Umbilical cord (tissue), 2 donors: Measurements from ENCODE around the gene GGA2. TPM values are rescaled to one million over a fixed set of nuclear protein-coding genes. Genes with fewer than 3 reads are reported as not detected.
"Not testable (repeated sequence)": the region's sequence is repeated elsewhere in the genome, so short reads cannot be mapped to it uniquely, and the experiment has no call there.

Source experiments
- DNase-seq: peaks from one replicate; pipeline ENCODE4 v3.0.0-alpha.2; 2015; ENCODE audit warnings: low spot score
- total RNA-seq: library from RNA; depleted of rRNA; stranded (reverse); fragments of >200 nt; gene quantifications from one replicate; pipeline ENCODE4 v1.2.3, GENCODE V29; 2014; ENCODE audit warnings: low replicate concordance; ENCODE audit not compliant: insufficient read depth

GGA2 gene, protein sequence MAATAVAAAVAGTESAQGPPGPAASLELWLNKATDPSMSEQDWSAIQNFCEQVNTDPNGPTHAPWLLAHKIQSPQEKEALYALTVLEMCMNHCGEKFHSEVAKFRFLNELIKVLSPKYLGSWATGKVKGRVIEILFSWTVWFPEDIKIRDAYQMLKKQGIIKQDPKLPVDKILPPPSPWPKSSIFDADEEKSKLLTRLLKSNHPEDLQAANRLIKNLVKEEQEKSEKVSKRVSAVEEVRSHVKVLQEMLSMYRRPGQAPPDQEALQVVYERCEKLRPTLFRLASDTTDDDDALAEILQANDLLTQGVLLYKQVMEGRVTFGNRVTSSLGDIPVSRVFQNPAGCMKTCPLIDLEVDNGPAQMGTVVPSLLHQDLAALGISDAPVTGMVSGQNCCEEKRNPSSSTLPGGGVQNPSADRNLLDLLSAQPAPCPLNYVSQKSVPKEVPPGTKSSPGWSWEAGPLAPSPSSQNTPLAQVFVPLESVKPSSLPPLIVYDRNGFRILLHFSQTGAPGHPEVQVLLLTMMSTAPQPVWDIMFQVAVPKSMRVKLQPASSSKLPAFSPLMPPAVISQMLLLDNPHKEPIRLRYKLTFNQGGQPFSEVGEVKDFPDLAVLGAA
- 44.3 TPM for total RNA-seq

DNA sequence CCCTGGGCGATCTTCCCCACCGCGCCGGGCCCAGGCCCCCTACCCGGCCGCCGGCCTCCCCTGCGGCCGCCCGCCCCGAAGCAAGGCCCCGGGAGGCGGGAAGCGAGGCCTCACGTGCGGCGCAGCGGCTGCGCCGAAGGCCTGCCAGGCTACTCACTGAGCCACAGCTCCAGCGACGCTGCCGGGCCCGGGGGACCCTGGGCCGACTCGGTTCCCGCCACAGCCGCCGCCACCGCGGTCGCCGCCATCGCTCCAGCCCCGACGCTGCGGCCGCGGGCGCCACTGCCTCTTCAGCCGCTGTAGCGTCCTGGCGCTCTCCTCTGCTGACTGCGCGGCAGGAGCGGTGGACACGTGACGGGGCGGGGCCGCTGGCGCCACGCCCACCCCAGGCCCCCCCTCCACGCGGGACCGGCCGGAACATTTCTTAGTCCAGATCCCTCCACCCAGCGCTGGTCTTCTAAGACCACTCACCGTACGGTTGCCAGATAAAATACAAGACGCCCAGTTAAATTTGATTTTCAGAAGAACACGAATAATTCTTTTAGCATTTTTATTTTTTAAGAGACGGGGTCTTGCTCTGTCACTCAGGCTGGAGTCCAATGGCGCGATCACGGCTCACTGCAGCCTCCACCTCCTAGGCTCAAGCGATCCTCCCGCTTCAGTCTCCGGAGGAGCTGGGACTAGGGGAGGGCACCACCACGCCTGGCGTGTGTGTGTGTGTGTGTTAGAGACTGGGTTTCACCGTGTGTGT lies at the start of gene GGA2:
GGA2 (minus strand) TSS at position 331 of the 751 bp plus-strand sequence; CDS start at position 248, 83 bp downstream.
- peak; percentile 83 for DNase-seq

DNA sequence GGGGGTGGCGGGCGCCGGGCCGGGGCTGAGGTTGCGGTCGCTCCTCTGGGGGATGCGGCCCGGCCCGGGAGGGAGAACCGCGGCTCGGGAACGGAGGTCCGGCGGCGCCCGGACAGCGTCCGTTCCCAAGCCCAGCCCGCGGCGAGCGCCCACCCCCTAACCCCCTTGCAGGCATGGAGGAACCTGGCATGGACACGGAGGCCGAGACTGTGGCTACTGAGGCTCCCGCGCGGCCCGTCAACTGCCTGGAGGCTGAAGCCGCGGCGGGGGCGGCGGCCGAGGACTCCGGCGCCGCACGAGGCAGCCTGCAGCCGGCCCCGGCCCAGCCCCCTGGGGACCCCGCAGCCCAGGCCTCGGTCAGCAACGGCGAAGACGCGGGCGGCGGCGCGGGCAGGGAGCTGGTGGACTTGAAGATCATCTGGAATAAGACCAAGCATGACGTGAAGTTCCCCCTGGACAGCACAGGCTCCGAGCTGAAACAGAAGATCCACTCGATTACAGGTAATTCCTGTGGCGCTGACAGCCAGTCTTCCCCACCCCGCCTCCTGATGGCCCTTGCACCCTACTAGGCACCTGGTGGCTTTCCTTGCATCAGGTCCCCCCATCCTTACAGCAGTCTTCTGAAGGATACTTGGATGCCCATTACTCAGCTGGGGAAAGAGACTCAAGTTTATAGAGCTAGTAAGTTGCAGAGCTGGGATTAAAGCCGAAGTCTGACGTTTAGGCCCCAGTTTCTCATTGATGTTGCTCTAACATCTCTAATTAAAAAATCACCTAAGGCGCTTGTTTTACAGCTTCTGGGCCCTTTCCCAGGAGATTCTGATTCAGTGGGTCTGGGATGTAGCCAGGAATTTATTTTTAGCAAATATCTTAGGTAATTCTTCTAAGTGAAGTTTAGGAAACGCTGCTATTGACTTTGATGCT lies 47.7 kb upstream of the GGA2 start:
- DNase-seq, result peak; percentile 42

DNA sequence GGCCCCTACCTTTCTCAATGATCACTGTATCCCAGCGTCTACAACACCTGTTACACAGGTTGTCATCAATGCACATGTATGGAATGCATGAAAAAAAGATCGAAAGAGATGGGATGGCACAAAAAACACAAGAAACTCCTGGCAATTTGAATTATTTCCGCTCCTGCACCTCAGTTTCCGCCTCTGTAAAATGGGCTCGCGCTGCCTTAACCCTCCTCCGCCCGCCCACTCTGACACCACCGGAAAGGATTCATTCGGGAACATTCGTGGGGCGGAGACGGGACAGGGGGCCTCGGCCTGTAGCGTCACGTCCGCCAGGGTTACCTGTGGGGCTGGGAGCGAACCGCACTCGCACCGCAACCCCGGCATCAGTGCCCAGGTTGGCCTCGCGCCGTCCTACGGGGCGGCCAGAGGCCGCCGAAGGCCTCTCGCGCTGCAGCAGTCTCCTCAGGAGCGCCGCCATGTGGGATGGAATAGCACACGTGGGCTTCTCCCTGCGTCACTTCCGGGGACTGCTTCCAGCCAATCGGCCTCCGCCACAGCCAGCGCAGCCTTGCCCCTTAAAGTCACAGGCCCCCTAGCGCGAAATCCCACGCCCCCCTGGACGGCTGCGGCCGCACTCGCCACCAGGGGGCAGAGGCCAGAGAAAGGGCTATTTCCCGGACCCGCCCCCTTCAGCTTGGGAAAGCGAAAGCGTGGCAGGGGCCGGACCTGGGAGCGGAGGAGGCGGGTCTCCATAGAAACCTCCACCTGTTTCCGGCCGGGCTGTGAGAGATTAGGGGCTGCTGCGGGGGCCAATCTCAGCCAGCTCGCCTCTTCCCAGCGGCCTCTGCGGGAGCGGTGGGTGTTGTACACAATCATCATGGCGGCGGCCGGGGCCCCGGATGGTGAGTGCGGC lies 46.8 kb upstream of the GGA2 start, which contains the start of the genes EARS2 and UBFD1:
EARS2 (minus strand) TSS at position 470 of the 898 bp plus-strand sequence; CDS start at position 463, 7 bp downstream.
UBFD1 (plus strand) TSS at position 847 of the 898 bp plus-strand sequence; CDS start at position 863, 16 bp downstream.
- DNase-seq, result peak; percentile 99

DNA sequence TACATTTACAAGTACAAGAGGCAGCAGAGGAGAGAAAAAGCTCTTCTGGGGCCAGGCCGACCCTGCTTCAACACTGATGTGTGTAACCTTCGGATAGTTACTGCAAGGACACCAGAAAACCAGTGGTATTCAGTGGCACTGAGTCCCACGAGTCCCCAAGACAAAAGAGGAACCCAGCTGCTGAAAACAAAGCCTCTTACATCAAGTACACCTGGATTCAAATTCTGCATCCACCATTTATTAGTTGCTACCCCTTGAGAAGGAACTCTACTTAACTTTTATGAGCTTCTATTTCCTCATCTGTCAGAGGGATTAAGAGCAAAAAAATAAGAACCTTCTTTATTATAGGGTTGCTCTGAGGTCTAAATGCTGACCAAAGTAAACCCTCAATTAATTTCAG lies 44.2 kb upstream of the GGA2 start:
- no peak for DNase-seq

DNA sequence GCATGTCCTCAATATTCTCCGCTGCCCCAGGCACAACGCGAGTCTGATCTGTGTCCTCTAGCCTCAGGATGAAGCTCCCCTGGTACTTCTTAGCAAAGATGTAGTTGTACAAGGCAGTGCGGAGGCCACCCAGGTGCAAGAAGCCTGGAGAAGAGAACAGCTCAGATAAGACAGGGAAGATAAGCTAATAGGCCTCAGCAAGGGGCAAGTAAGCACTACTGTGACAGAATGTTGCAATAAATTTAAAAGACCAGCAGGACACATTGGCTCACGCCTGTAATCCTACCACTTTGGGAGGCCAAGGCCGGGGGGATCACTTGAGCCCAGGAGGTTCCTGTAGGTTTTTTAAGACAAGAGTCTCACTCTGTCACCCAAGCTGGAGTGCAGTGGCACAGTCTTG lies 41.9 kb upstream of the GGA2 start:
- DNase-seq, result no peak

DNA sequence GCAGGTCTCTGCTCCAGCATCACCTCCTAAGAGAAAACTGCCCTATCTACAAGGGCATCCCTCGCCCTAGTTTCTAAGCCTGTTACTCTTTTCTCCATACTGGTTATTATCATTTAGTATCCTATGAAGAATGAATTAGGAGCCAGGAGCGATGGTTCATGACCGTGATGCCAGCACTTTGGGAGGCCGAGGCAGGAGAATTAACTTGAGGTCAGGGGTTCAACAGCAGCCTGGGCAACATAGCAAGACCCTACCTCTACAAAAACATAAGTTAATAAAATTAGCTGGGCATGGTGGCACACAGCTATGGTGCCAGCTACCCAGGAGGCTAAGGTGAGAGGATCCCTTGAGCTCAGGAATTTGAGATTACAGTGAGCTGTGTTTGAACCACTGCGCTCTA lies 39.6 kb upstream of the GGA2 start:
- DNase-seq, result no peak

DNA sequence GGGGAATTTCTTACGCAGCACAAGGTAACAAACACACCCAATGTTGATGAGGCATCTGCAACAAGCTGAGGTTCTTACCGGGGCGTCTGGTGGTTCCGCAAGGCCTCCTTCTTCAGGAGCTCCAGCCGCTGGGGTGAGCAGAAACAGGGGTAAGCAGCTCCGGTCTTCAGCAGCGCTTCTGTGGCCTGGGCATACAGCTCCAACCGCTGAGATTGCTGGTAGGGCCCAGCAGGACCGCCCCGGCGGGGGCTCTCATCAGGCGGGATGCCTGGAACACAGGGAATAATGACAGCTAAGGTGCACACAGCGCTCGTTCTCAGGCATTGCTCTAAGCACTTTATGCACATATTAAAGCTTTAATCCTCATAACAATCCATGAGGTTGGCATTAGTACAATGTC lies 34.1 kb upstream of the GGA2 start:
- no peak for DNase-seq

DNA sequence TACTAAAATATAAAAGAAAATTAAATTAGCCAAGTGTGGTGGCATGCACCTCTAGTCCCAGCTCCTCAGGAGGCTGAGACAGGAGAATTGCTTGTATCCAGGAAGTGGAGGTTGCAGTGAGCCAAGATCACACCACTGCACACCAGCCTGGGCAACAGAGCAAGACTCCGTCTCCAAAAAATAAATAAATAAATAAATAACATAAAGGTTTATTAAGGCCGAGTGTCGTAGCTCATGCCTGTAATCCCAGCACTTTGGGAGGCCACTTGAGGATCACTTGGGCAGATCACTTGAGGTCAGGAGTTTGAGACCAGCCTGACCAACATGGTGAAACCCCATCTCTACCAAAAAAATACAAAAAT lies 30.5 kb upstream of the GGA2 start:
- DNase-seq, result not testable (repeated sequence)

DNA sequence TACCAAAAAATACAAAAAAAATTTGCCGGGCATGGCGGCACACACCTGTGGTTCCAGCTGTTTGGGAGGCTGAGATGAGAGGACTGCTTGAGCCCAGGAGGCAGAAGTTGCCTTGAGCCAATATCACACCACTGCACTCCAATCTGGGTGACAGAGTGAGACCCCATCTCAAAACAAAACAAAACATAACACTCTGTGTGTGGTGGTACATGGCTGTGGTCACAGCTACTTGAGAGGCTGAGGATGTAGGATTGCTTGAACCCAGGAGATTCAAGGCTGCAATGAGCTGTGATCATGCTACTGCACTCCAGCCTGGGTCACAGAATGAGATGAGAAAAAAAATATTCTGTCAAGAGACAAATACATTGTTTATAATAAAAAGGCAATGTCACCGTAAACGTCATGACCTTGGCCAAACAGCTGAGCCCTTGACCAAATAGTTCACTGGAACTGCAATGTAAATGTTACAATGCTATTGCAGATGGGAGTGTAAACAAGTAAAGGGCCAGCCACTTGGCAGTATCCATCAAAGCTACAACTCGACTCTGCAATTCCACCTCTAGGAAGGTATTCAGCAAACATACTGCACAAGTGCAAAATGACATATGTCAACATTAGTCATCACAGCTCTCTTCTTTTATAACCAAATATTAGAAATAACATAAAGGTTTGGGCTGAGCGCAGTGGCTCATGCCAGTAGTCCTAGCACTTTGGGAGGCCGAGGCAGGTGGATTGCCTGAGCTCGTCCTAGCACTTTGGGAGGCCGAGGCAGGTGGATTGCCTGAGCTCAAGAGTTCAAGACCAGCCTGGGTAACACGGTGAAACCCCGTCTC lies 29.9 kb upstream of the GGA2 start:
- no peak for DNase-seq

DNA sequence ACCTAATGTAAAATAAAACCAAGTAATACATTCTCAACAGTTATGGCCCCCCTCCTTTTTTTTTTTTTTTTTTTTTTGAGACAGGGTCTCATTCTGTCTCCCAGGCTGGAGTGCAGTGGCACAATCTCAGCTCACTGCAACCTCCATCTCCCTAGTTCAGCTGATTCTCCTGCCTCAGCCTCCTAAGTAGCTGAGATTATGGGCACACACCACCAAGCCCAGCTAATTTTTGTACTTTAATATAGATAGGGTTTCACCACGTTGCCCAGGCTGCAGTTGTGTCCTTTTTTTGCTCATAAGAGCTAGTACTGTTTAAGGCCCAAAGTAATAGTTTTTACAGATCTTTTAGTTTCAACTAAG lies 28.6 kb upstream of the GGA2 start:
- DNase-seq, result no peak

DNA sequence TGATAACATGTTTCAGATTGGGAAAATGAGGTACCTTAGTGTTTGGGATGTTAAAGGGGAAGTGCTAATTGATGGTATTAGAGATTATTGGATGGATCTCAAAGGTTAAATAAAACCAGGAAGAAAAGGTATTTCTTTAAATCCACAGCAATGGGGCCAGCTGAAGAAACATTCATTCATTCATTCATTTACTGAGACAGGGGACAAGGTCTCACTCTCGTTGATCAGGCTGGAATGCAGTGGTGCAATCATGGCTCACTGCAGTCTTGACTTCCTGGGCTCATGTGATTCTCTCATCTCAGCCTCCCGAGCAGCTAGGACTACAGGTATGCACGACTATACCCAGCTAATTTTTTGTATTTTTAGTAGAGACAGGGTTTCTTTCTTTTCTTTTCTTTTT lies 27.1 kb upstream of the GGA2 start:
- DNase-seq, result no peak

DNA sequence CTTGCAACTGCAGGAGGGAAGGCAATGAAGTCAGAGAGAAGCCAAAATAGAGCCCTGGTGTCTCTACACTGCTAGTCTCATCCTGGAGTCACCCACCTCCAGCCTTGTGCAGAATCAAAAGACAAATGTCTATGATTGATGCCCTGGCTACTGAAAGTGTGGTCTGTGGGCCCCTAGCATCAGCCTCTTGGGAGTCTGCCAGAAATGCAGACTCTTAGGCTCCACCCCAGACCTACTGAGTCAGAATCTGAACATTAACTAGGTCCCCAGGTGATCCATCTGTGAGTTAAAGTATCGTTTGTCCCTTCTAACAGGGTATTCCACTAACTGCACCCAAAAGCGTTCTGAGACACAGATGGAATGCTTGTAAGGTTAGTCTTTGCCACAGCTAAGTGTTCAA lies 25.6 kb upstream of the GGA2 start:
- DNase-seq, result no peak

DNA sequence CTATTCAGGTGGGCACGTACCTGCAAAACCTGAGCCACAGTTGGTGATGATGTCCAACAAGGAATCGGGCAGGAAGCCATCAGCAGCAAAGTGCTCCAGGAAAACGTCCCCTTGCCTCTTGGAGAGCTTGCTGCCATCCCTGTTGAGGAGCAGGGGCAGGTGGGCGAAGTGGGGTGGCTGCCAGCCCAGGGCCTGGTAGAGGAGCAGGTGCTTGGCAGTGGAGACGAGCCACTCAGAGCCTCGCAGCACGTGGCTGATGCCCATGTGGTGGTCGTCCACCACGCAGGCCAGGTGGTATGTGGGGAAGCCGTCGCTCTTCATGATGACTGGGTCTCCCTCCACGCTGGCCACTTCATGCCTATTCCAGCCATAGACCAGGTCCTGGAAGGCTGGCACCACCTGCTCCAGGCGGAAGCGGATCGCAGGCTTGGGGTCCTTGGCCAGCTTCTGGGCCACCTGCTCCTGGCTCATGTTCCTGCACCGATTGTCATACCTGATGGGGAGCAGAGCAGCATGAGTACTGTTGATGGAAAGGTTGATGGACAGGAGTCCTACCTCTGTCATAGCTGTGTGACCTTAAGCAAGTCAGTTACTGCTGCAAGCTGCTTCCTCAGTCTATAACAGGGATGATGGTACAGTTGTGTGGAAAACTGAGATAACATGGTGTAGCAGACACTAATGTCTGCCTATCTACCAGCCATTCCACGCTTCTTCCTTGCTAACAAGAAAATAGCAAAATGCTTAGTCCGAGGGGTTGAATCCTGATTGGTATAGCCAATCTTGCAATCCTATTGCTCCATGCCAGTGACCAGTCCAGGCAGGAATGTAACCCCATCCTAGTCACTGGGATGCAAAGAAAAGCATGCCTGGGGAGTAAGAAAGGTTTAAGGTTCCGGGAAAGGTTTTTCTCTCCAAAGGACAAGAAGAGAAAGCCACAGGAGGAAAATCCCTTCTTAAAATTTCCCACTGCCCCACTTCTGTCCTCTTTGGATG lies 24.9 kb upstream of the GGA2 start:
- no peak for DNase-seq

DNA sequence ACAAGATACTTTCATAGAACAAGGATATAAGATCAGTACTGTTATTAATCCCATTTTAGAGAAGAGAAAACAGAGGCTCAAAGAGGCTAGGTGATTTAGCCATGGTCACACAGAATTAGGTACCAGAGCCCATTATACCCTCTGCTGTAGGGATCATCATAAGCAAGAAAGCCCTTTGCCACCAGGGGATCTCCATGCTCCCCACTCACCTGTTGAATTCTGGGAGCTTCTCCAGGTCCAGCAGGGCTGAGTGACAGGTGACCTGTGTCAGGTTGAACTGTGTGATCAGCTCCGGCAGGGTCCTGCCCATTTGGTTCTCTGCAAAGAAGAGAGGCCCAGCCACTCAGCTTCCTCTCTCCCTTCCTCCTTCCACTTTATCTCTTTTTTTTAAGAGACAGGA lies 22.2 kb upstream of the GGA2 start:
- DNase-seq, result no peak

DNA sequence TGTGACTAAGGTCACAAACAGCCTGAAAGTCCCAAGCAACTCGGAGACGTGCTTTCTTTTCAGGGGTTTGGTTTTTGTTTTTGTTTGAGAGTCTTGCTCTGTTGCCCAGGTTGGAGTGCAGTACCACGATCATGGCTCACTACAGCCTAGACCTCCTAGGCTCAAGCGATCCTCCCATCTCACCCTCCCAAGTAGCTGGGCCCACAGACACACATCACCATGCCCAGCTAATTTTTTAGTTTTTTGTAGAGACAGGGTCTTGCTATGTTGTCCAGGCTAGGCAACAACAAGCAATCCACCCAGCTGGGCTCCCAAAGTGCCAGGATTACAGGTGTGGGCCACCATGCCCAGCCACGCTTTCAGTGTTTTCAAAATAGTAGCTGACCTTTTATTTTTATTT lies 19.8 kb upstream of the GGA2 start:
- no peak for DNase-seq

DNA sequence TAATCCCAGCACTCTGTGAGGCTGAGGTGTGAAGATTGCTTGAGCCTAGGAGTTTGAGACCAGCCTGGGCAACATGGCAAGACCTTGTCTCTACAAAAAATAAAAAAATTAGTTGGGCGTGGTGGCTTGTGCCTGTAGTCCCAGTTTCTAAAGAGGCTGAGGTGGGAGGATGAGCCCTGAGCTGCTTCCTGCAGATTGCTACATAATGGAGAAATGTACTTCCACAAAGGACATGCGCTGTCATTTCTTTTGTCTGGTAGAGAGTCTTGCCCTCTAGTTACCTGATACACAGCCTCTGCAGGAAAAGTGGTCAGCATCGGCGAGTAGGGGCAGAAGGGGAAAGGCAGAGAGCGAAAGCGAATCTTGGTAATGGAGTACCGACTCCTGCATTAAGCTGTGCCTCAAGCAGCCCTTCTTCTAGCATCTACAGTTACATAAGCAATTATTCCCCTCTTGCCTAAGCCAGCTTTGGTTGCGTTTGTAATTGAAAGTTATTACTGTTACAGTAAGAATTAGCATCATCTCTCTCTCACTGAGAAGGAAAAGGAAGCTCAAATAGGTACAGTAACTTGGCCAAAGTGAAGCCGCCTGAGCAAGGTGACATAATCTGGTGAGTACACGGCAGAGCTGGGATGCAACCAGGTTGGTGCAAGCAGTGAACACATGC lies 18.5 kb upstream of the GGA2 start:
- no peak for DNase-seq

DNA sequence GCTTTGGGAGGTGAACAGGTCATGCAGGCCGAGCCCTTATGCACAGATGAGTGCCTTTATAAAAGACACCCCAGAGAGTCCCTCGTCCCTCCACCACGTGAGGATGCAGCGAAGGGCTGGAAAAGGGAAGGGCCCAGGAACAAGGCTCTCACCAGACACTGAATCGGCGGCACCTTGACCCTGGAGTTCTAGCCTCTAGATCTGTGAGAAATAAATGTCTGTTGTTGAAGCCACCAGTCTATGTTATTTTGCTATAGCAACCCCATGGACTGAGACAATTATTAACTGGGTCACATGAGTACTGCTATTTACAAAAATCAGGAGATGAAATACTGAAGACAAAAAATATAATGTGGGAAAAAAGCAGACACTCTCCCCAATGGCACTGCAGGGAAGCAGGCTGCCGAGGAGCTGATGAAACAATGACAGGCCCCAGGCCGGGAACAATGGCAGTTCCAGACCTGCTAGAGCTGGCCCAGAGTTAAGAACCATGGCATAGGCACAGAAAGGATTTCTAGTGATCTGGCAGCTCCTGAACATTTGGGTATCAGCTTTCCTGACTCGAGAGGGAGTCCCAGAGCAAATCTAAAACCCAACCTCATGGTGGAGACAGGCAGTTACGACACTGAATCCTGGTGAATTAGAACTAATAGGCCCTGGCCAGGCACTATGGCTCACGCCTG lies 17.8 kb upstream of the GGA2 start:
- DNase-seq, result no peak
